Activated naive CD8-positive, alpha-beta T cell treated with anti-CD3 and anti-CD28 coated beads, Interleukin-2, amount 50 U/mL, for 24 hours (primary cell): ENCODE results near the gene PHETA2.
A peak's percentile ranks its signal among the peaks of the same experiment; 100 is the strongest.
"Not testable (repeated sequence)": the region's sequence is repeated elsewhere in the genome, so short reads cannot be mapped to it uniquely, and the experiment has no call there.

ENCODE experiments used
- ATAC-seq: fragments of 150-1000 bp; cut with Tn5 transposase; one replicate; pipeline ENCODE4 v1.10.0; 2021
- DNase-seq: peaks from one replicate; pipeline ENCODE4 v3.0.0; 2021
- H3K27ac Mint-ChIP-seq: one replicate; pipeline ENCODE4 v1.8.0; 2021; ENCODE audit warnings: mild to moderate bottlenecking, mixed read lengths
- H3K27me3 Mint-ChIP-seq: one replicate; pipeline ENCODE4 v1.8.0; 2021; ENCODE audit warnings: mixed read lengths
- H3K36me3 Mint-ChIP-seq: one replicate; pipeline ENCODE4 v1.8.0; 2021; ENCODE audit warnings: low read depth, mixed read lengths
- H3K4me1 Mint-ChIP-seq: one replicate; pipeline ENCODE4 v1.8.0; 2021; ENCODE audit warnings: mixed read lengths
- H3K4me3 Mint-ChIP-seq: one replicate; pipeline ENCODE4 v1.8.0; 2021; ENCODE audit warnings: mild to moderate bottlenecking, moderate library complexity, mixed read lengths
- H3K9me3 Mint-ChIP-seq: one replicate; pipeline ENCODE4 v1.8.0; 2021; ENCODE audit warnings: mixed read lengths

Gene PHETA2

DNA sequence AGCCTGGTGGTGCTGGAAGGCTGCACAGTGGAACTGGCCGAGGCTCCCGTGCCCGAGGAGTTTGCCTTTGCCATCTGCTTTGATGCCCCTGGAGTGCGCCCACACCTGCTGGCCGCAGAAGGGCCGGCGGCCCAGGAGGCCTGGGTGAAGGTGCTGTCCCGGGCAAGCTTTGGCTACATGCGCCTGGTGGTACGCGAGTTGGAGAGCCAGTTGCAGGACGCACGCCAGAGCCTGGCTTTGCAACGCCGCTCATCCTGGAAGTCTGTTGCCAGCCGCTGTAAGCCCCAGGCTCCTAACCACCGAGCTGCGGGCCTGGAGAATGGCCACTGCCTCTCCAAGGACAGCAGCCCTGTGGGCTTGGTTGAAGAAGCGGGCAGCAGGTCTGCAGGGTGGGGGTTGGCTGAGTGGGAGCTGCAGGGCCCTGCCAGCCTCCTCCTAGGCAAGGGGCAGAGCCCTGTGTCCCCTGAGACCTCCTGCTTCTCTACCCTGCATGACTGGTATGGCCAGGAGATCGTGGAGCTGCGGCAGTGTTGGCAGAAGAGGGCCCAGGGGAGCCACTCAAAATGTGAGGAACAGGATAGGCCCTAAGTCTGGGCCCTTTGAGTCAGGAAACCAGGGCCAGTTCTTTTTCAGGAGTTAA lies 3.6 kb downstream of the PHETA2 start:
- no peaks in the 10 kb centered on the region for H3K27me3 Mint-ChIP-seq
- ATAC-seq: no peak
- peaks cover 10% of the 10 kb centered on the region for H3K36me3 Mint-ChIP-seq
- DNase-seq: no peak
- no peak overlapping the region for H3K27ac Mint-ChIP-seq
- H3K9me3 Mint-ChIP-seq: no peaks in the 10 kb centered on the region
- peak overlapping the region; percentile 94 for H3K4me3 Mint-ChIP-seq
- H3K4me1 Mint-ChIP-seq: peaks cover 41% of the 10 kb centered on the region

DNA sequence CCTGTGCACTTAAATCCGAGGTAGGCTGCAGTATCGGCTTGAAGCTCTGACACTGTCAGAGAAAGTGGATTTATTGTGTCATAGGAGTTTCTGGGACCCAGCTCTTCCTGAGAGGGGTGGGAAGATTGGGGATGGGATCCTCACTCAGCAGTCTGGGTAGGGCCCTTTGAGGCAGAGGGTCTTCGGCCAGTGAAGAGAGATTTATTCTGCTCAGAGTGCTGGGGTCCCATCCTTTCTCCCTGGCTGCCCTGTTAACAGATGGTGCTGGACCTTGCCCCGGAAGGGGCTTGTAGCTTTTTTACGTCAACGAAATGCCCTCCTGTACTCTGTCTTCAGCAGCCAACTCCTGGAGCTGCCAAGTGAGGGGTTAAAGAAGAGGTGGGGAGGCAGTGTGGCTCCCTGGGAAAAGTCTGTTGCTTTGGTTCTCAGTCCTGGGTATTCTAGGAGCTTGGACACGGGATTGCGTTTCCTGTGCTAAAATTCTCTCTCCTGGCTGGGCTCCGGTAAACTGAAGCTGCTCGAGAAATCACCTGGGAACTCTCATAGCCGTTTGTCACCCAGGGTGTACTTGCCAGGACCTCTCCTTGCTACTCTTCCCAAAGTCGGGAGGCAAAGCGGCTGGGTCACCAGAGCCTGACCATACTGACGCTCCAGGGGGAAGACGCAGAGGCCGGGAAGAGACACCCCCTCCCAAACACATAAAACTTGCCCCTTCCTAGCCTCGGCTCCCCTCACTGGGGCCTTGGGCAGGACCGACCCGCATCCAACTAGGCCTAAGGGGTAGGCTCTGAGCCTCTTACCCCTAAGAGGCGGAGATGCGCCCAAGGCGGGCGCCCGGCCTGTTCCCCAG lies 4.6 kb downstream of the PHETA2 start:
- peaks cover 36% of the 10 kb centered on the region for H3K4me1 Mint-ChIP-seq
- no peak for DNase-seq

DNA sequence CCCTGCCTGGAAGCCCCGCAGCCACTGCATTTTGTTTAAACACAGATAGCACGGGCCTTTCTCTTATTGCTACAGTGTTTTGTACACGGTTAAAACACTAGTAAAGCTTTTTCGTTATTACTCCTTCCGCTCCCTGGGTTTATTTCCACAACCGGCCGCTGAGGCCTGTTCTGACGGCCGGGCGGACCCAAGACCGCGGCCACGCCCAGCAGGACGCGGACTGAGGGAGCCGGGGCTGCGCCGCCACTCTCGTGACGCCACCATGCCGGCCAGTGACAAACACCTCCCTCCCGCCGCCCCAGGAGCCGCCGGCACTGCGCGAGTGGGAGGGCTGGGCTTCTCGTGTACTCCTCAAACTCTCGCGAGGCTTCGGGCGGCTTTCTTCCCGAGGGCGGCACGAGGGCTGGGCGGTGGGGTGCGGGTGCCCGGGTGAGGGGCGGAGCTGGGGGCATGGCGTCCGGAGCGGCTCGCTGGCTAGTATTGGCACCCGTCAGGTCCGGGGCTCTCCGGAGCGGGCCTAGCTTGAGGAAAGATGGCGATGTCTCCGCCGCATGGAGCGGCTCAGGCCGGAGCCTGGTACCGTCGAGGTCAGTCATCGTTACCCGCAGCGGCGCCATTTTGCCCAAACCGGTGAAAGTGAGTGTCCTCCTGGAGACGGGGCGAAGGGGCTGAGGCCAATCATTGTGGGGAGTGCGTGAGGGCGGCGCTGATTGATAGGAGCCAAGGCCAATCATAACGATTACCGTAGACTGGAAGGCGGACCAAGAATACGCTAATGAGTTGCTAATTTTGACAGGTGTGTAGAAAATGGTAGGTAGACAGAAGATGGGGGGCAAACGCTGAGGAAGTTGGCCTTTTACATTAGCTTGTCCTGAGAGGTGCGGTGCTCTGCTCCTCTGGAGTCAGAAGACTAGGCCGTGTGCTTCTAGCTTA lies 5.5 kb downstream of the PHETA2 start, which contains the start of gene SMDT1:
TSS of gene SMDT1 (plus strand) at position 382 of the 933 bp plus-strand sequence. CDS start at position 451, 69 bp downstream.
- Mint-ChIP-seq H3K36me3 (peaks cover 14% of the 10 kb centered on the region), H3K4me3 (peak within 1 kb of the TSS; percentile 94), H3K27me3 (no peaks in the 10 kb centered on the region), H3K4me1 (peaks cover 35% of the 10 kb centered on the region), H3K9me3 (no peaks in the 10 kb centered on the region), H3K27ac (peak within 1 kb of the TSS; percentile 93)
- DNase-seq: peak; percentile 98
- ATAC-seq: peak; percentile 95

More for the DNA sequence above, 4.6 kb downstream of the PHETA2 start:
- no peak for ATAC-seq
- Mint-ChIP-seq H3K27me3 (no peaks in the 10 kb centered on the region), H3K4me3 (peak overlapping the region; percentile 94), H3K36me3 (peaks cover 13% of the 10 kb centered on the region), H3K9me3 (no peaks in the 10 kb centered on the region), H3K27ac (peak overlapping the region; percentile 93)

- Mint-ChIP-seq H3K9me3 (no peaks in the 10 kb centered on the region), H3K27ac (peak overlapping the region; percentile 93), H3K4me3 (peak overlapping the region; percentile 94), H3K36me3 (peaks cover 20% of the 10 kb centered on the region), H3K4me1 (peaks cover 30% of the 10 kb centered on the region), H3K27me3 (no peaks in the 10 kb centered on the region)
- ATAC-seq (no peak), DNase-seq (no peak)
These were observed 6.2 kb downstream of the PHETA2 start for GRCh38 chr22:42080287-42080686.

DNA sequence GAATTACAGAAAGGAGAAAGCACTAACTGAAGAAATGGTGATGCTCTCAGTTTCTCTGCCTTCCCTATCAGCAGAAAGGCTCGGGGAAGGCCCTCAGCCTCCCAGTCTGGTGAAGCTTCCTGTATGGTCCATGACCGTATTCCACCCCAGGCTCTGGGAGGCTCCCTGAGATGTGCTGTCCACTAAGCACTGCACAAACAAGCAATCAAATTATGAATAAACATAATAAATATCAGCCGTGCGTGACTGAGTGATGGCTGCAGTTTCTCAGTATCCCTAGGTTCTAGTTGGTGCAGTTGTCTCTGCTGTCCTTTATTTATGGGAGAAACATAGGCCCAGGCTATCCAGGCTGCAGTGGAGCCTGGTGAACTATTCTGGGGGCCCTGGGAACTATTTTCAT lies 9.1 kb downstream of the PHETA2 start:
- Mint-ChIP-seq H3K27ac (no peak overlapping the region), H3K27me3 (no peaks in the 10 kb centered on the region), H3K36me3 (peaks cover 35% of the 10 kb centered on the region), H3K9me3 (no peaks in the 10 kb centered on the region), H3K4me3 (no peak overlapping the region), H3K4me1 (peaks cover 35% of the 10 kb centered on the region)
- ATAC-seq: no peak
- DNase-seq: no peak

DNA sequence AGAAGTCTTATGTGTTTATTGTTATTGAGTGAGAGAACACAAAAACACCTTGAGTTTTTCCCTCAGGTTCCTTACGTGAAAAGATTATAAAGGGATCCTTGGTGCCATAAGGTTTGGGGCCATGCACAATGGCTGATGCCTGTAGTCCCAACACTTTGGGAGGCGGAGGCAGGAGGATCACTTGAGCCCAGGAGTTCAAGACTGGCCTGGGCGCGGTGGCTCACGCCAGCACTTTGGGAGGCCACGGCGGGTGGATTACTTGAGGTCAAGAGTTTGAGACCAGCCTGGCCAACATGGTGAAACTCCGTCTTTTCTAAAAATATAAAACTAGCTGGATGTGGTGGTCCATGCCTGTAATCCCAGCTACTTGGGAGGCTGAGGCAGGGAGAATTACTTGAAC lies 10.8 kb downstream of the PHETA2 start:
- H3K36me3 Mint-ChIP-seq: peaks cover 47% of the 10 kb centered on the region
- no peak overlapping the region for H3K4me3 Mint-ChIP-seq
- peaks cover 36% of the 10 kb centered on the region for H3K4me1 Mint-ChIP-seq

GRCh38 chr22:42086051-42086450 lies 12.0 kb downstream of the PHETA2 start:
- peaks cover 50% of the 10 kb centered on the region for H3K36me3 Mint-ChIP-seq
- H3K4me1 Mint-ChIP-seq: peaks cover 30% of the 10 kb centered on the region
- H3K9me3 Mint-ChIP-seq: no peaks in the 10 kb centered on the region
- H3K27ac Mint-ChIP-seq: peak overlapping the region; percentile 10
- ATAC-seq (no peak), DNase-seq (no peak)
- H3K4me3 Mint-ChIP-seq: no peak overlapping the region
- no peaks in the 10 kb centered on the region for H3K27me3 Mint-ChIP-seq

More for the DNA sequence above, 10.8 kb downstream of the PHETA2 start:
- Mint-ChIP-seq H3K27ac (no peak overlapping the region), H3K27me3 (no peaks in the 10 kb centered on the region), H3K9me3 (no peaks in the 10 kb centered on the region)
- no peak for ATAC-seq
- no peak for DNase-seq

- peaks cover 26% of the 10 kb centered on the region for H3K4me1 Mint-ChIP-seq
- H3K27ac Mint-ChIP-seq: peak within 1 kb of the TSS; percentile 98
- no peaks in the 10 kb centered on the region for H3K9me3 Mint-ChIP-seq
- peaks cover 29% of the 10 kb centered on the region for H3K36me3 Mint-ChIP-seq
- H3K4me3 Mint-ChIP-seq: peak within 1 kb of the TSS; percentile 97
- peak; percentile 97 for ATAC-seq
- peak; percentile 96 for DNase-seq
- H3K27me3 Mint-ChIP-seq: no peaks in the 10 kb centered on the region
These were observed 16.8 kb downstream of the PHETA2 start, which contains the start of gene NDUFA6 for GRCh38 chr22:42090596-42091454. TSS of gene NDUFA6 (minus strand) at chr22:42090772. CDS start at chr22:42090744, 28 bp downstream.

GRCh38 chr22:42091455-42091782 lies 17.4 kb downstream of the PHETA2 start:
- ATAC-seq: no peak
- DNase-seq: no peak
- H3K4me3 Mint-ChIP-seq: peak overlapping the region; percentile 97
- H3K4me1 Mint-ChIP-seq: peaks cover 26% of the 10 kb centered on the region
- no peaks in the 10 kb centered on the region for H3K27me3 Mint-ChIP-seq
- H3K36me3 Mint-ChIP-seq: peaks cover 24% of the 10 kb centered on the region
- peak overlapping the region; percentile 98 for H3K27ac Mint-ChIP-seq
- no peaks in the 10 kb centered on the region for H3K9me3 Mint-ChIP-seq

- H3K27me3 Mint-ChIP-seq: no peaks in the 10 kb centered on the region
- no peak for ATAC-seq
- peaks cover 32% of the 10 kb centered on the region for H3K9me3 Mint-ChIP-seq
These were observed 27.2 kb downstream of the PHETA2 start for GRCh38 chr22:42101199-42101598.

DNA sequence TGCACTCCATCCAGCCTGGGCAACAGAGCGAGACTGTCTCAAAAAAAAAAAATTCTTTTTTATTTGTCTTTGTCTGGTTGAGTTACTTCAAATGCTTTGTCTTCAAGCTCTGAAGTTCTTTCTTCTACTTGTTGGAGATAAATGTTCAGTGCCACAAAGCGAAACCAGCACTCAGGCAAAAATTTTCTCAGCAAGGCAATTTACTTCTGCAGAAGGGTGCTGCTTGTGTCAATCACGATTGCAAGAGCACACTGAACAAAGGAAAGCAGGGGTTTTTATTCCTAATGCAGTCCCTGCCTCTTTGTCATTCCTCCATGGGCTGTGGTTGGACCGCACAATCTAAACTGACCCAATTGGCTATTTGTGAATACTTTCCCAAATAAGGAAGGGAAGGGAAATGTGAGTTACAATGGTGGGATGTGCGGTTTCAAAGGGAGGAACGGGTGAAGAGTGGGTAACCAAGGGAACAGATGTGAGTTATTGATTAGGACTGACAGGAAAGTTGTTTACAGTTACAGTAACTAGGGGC lies 30.3 kb downstream of the PHETA2 start:
- H3K9me3 Mint-ChIP-seq: peaks cover 29% of the 10 kb centered on the region
- not testable (repeated sequence) for H3K4me1 Mint-ChIP-seq, H3K27me3 Mint-ChIP-seq, ATAC-seq, H3K27ac Mint-ChIP-seq, DNase-seq, H3K4me3 Mint-ChIP-seq
- peaks cover 37% of the 10 kb centered on the region for H3K36me3 Mint-ChIP-seq

More at GRCh38 chr22:42101199-42101598, 27.2 kb downstream of the PHETA2 start:
- H3K4me3 Mint-ChIP-seq: no peak overlapping the region
- peaks cover 43% of the 10 kb centered on the region for H3K36me3 Mint-ChIP-seq
- no peak overlapping the region for H3K27ac Mint-ChIP-seq
- no peak for DNase-seq
- H3K4me1 Mint-ChIP-seq: no peaks in the 10 kb centered on the region

- H3K27me3 Mint-ChIP-seq: no peaks in the 10 kb centered on the region
- no peak for DNase-seq
- H3K4me3 Mint-ChIP-seq: no peak overlapping the region
- no peak for ATAC-seq
- H3K36me3 Mint-ChIP-seq: peaks cover 10% of the 10 kb centered on the region
- H3K4me1 Mint-ChIP-seq: no peaks in the 10 kb centered on the region
- H3K27ac Mint-ChIP-seq: no peak overlapping the region
- peaks cover 8% of the 10 kb centered on the region for H3K9me3 Mint-ChIP-seq
These were observed 34.8 kb downstream of the PHETA2 start for GRCh38 chr22:42108848-42109247.

- Mint-ChIP-seq H3K27me3 (no peaks in the 10 kb centered on the region), H3K4me3 (no peak overlapping the region), H3K27ac (no peak overlapping the region), H3K9me3 (peaks cover 17% of the 10 kb centered on the region), H3K4me1 (no peaks in the 10 kb centered on the region), H3K36me3 (peaks cover 11% of the 10 kb centered on the region)
- DNase-seq (no peak), ATAC-seq (no peak)
These were observed 37.8 kb downstream of the PHETA2 start for GRCh38 chr22:42111798-42112197.
